Psoas muscle (tissue), 8 donors: ENCODE measurements around the gene TAS2R42. TPM values are rescaled to one million over a fixed set of nuclear protein-coding genes. Genes with fewer than 3 reads are reported as not detected.

Source experiments
- ATAC-seq, 4 donors: fragments of 200-7000 bp; cut with Tn5 transposase; one replicate each; pipeline ENCODE4 v1.9.1; 2020; ENCODE audit warnings: moderate library complexity in 3 of 4, mild to moderate bottlenecking in 2 of 4
- DNase-seq, 2 donors: peaks; one replicate each; pipeline ENCODE4 v3.0.0-alpha.2; 2020
- H3K27ac ChIP-seq: fragments of 200-600 bp; one replicate; pipeline ENCODE4 v1.8.0; 2022
- H3K27me3 ChIP-seq, 3 donors: fragments of 200-600 bp in 1 of 3; one replicate each; pipeline versions ENCODE4 v1.6.1 to v1.8.0; 2013 to 2022; ENCODE audit warnings: low read length in 2 of 3, mild to moderate bottlenecking in 2 of 3, moderate library complexity in 1 of 3; ENCODE audit not compliant: insufficient read depth in 3 of 3
- H3K36me3 ChIP-seq, 2 donors: fragments of 200-600 bp in 1 of 2; one replicate each; pipeline versions ENCODE4 v1.6.1 to v1.8.0; 2013 to 2022; ENCODE audit warnings: low read depth in 1 of 2, mild to moderate bottlenecking in 1 of 2, moderate library complexity in 1 of 2; ENCODE audit not compliant: insufficient read depth in 1 of 2
- H3K4me1 ChIP-seq: fragments of 200-600 bp; one replicate; pipeline ENCODE4 v1.8.0; 2022
- H3K4me3 ChIP-seq: fragments of 200-600 bp; one replicate; pipeline ENCODE4 v1.8.0; 2022; ENCODE audit warnings: mild to moderate bottlenecking
- H3K9me3 ChIP-seq: fragments of 200-600 bp; one replicate; pipeline ENCODE4 v1.8.0; 2022
- WGBS, 3 donors: extraction: QIAGEN DNeasy Blood & Tissue Kit; methylation state at CpG; one replicate each; pipeline versions ENCODE4 v1.1.6 to v1.1.7; 2013; 5-methylcytosine and 5-hydroxymethylcytosine counted together
- intact Hi-C, 2 donors: fragments of 100-400 bp; cut with DNase I; formaldehyde crosslinking; loops; one replicate each; pipeline versions ENCODE4 v1.11.0 to v1.14.2; 2022
- polyA plus RNA-seq, 3 donors: library from polyadenylated mRNA; stranded (reverse); fragments of 200-250 nt; gene quantifications; one replicate each; pipeline ENCODE4 v1.2.3, GENCODE V29; 2013
- total RNA-seq, 4 donors: library from RNA; stranded (reverse); fragmentation: NEBNext Ultra II Directional in 2 of 4; extraction: Animal tissue kit (Norgen Biotek cat#: 25700) in 2 of 4; gene quantifications; one replicate each; pipeline versions ENCODE4 v1.2.1 to v1.2.4, GENCODE V29; 2021 to 2023
- TF ChIP-seq, protein P1 (sequence below): fragments of 200-600 bp; IDR thresholded peaks from one replicate; pipeline ENCODE4 v1.8.0; 2022; ENCODE audit warnings: antibody characterized with exemption
- donor health status: healthy with polysubstance abuse.
- donor health status: DM: no; HTN: no; CAD: no; lungs with moderate emphysema.
- donor health status: Bipolar disorder and iron deficiency.
- donor health status: healthy.
- donor health status: DM: yes; HTN: yes; CAD: no.
- donor health status: DM: no; HTN: no; CAD: no.
- donor health status: DM: no; HTN: no; CAD: no.
- donor health status: DM: yes; HTN: yes; CAD: no.

Gene TAS2R42
- total and polyA plus RNA-seq, 7 donors = not detected

DNA sequence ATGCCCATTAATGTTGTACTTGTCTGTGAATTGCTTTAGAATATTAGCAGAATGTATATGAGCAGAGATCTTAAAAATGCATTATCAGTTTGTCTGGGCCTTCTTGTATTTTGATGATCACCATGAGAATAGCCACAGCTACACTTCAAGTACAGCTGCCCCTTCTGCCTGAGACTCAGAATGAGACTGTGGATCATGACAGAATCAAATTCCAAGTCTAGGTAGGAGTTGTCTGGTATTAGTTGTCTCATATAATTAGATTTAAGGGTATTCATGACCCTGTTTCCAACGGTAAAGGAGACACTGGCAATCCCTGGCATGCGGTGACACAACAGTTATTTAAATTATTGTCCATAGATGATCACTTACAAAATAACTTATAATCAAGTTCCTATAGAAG is 34.0 kb downstream of the TAS2R42 start:
- Histone ChIP-seq H3K4me1 (peaks cover 16% of the 10 kb centered on the region), H3K27ac (no peak overlapping the region), H3K27me3 (no peaks in the 10 kb centered on the region), H3K9me3 (no peaks in the 10 kb centered on the region), H3K36me3 (no peaks in the 10 kb centered on the region), H3K4me3 (no peak overlapping the region)
- WGBS, 3 donors = 61 to 67% (median 67%) methylated on average over 2 of the region's 2 CpGs
- no peak for DNase-seq
- TF ChIP-seq, protein P1, sequence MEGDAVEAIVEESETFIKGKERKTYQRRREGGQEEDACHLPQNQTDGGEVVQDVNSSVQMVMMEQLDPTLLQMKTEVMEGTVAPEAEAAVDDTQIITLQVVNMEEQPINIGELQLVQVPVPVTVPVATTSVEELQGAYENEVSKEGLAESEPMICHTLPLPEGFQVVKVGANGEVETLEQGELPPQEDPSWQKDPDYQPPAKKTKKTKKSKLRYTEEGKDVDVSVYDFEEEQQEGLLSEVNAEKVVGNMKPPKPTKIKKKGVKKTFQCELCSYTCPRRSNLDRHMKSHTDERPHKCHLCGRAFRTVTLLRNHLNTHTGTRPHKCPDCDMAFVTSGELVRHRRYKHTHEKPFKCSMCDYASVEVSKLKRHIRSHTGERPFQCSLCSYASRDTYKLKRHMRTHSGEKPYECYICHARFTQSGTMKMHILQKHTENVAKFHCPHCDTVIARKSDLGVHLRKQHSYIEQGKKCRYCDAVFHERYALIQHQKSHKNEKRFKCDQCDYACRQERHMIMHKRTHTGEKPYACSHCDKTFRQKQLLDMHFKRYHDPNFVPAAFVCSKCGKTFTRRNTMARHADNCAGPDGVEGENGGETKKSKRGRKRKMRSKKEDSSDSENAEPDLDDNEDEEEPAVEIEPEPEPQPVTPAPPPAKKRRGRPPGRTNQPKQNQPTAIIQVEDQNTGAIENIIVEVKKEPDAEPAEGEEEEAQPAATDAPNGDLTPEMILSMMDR = no peak
- intact Hi-C loops = no loop called here
- ATAC-seq = peak in 3 of 4 donors; percentile 36 to 65 (median 48)

DNA sequence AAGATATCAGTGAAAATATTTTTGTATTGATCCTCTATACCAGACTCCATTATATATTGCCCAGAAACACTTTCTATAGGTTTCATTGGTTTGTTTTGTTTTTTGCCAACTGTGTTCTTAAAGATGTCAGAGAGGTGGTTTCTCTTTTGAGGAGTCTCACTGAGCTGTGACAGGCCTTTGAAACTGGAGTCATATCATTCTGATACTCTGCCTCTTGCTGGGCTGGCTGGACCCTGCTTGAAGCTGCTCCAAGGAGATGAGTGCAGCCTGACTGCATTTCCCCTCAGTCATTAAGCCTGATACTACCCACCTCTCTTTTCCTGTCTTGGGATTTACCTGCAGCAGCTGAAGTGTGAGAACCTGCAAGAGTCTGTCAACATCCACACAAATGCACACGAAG is 35.9 kb downstream of the TAS2R42 start:
- DNase-seq (no peak), ATAC-seq (no peak)
- Histone ChIP-seq H3K27me3 (no peaks in the 10 kb centered on the region), H3K27ac (no peak overlapping the region), H3K4me1 (peaks cover 9% of the 10 kb centered on the region), H3K36me3 (no peaks in the 10 kb centered on the region), H3K4me3 (no peak overlapping the region), H3K9me3 (no peaks in the 10 kb centered on the region)
- intact Hi-C loops = no loop called here
- 13 to 44% (median 33%) methylated on average over 1 of the region's 1 CpG for WGBS, 3 donors
- TF ChIP-seq, protein P1 = no peak

DNA sequence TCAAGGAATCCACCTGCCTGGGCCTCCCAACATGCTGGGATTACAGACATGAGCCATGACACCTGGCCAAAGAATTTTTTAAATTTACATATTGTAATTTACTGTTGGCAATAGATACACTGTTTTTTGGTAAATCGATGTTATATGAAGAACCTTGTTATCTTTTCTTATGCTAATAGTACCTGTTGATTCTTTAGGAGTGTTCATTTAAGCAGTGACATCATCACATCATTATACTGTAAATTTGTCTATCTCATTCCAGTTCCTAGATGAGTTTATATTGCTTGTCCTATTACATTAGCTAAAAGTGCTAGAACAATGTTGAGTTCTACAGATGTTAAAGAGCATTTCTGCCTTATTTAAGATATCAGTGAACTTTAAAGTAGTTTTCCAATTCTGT is 39.3 kb downstream of the TAS2R42 start:
- 95 to 100% (median 100%) methylated on average over 1 of the region's 1 CpG for WGBS, 3 donors
- H3K9me3 ChIP-seq = peaks cover 6% of the 10 kb centered on the region
- ATAC-seq (no peak), DNase-seq (no peak)
- no peak overlapping the region for H3K4me3 ChIP-seq
- H3K4me1 ChIP-seq = peaks cover 1% of the 10 kb centered on the region
- H3K27ac ChIP-seq = no peak overlapping the region
- TF ChIP-seq, protein P1 = no peak
- intact Hi-C loops = no loop called here
- no peaks in the 10 kb centered on the region for H3K36me3 ChIP-seq
- H3K27me3 ChIP-seq = no peaks in the 10 kb centered on the region

DNA sequence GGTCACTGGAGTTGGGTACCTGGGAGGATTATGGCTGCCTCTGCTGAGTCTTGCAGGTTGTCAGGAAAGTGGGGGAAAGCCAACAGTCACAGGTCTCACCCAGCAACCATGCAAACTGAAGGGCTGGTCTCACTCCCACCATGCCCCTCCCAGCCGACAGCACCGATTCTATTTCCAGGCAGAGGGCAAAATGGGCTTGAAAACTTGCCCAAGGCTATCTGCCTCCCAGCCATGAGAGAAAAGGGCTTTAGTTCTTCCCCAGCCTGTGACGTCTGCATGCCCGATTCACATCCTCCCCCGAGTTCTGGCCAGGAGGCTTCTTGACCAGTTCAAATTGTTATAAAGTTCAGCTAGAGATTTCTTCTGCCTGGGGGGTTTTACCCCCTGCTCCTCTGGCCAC is 42.4 kb downstream of the TAS2R42 start:
- 79 to 94% (median 92%) methylated on average over 5 of the region's 5 CpGs for WGBS, 3 donors
- H3K36me3 ChIP-seq = no peaks in the 10 kb centered on the region
- no peak for ATAC-seq
- TF ChIP-seq, protein P1 = no peak
- intact Hi-C loops = no loop called here
- H3K27me3 ChIP-seq = no peaks in the 10 kb centered on the region
- DNase-seq = no peak
- peaks cover 10% of the 10 kb centered on the region for H3K9me3 ChIP-seq
- no peak overlapping the region for H3K4me3 ChIP-seq
- H3K4me1 ChIP-seq = no peaks in the 10 kb centered on the region
- H3K27ac ChIP-seq = no peak overlapping the region

DNA sequence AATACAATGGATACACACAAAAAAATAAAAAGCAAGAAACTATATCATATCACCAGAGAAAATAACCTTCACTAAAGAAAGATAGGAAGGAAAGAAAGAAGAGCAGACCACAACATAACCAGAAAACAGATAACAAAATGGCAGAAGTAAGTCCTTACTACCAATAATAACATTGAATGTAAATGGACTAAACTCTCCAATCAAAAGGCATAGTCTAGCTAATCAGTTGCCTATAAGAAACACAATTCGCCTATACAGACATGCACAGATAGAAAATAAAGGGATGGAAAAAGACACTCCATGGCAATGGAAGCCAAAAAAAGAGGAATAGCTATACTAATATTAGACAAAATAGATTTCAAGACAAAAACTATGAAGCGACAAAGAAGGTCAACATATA is 43.4 kb downstream of the TAS2R42 start:
- Histone ChIP-seq H3K27ac (no peak overlapping the region), H3K4me1 (no peaks in the 10 kb centered on the region), H3K27me3 (no peaks in the 10 kb centered on the region), H3K9me3 (peaks cover 12% of the 10 kb centered on the region), H3K36me3 (no peaks in the 10 kb centered on the region), H3K4me3 (no peak overlapping the region)
- DNase-seq = no peak
- intact Hi-C loops = no loop called here
- ATAC-seq = no peak
- TF ChIP-seq, protein P1 = no peak
- WGBS, 3 donors = 49 to 88% (median 74%) methylated on average over 2 of the region's 2 CpGs
